GM12873 (cell line): ENCODE measurements around the gene KAT2B.

Experiments used
- CTCF ChIP-seq: IDR thresholded peaks from 2 replicates; pipeline ENCODE4 v1.5.1; 2012; ENCODE audit warnings: low read depth, mild to moderate bottlenecking, moderate library complexity, low read length, control low read depth; ENCODE audit not compliant: insufficient read depth; ENCODE audit errors: missing control alignments

KAT2B gene

DNA sequence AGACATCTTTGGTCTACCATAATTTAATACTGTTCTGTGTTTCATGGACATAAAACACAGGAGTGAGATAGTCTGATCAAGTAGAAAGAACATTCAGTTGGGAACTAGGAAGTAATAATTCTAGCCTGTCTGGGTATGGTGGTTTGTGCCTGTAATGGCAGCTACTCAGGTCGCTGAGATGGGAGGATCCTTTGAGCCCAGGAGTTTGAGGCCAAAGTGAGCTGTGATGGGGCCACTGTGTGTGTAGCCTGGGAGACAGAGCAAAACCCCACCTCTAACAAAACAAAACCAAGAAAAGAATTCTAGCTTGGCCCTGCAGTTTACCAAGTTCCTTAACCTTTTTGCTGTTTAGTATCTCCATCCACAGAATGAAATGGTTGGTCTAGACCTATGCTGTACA lies 36.8 kb downstream of the KAT2B start:
- no peak for TF ChIP-seq CTCF

GRCh38 chr3:20078194-20078714 lies 38.0 kb downstream of the KAT2B start:
- no peak for TF ChIP-seq CTCF

GRCh38 chr3:20079621-20080020 lies 39.4 kb downstream of the KAT2B start:
- no peak for TF ChIP-seq CTCF

- no peak for TF ChIP-seq CTCF
Measured at GRCh38 chr3:20080956-20081554, 40.8 kb downstream of the KAT2B start.

DNA sequence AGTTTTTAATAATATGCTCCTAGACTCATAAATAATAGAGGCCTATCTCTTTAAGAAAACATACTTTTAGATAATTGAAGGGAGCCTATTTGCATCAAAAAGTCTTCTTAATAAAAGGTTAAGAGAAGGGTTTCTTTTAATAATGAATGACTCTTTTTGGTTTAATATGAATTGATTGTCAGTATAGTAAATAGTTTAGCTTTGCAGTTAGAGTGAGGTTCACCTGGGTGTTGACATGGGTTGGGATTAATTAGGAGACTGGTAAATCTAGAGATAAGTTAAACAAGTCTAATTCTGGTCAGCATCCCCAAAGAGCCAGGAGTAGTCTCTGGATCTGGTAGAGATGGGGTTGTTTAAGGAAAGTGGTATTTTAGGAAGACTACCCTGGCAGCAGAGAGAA lies 43.0 kb downstream of the KAT2B start:
- TF ChIP-seq CTCF = no peak

DNA sequence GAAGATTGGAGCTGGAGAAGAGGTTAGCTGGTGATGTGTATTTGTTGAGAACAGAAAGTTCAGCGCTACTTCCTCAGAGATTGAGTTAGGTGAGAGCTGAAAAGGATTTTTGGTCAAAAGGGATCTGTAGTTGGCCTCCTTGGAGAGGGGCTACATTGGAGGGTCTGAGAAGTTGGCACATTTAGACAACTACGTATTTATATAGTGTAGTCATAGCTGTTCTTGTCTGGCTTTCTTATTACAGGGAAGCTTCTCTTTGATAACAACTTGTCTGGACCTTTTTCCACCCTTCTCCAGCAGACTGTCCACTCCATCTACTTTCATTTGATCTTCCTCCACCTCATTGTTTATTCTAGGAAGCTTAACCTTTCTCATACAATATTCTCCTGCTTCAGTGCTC lies 43.7 kb downstream of the KAT2B start:
- no peak for TF ChIP-seq CTCF

GRCh38 chr3:20091331-20092047 lies 51.2 kb downstream of the KAT2B start:
- TF ChIP-seq CTCF = no peak
